ENCODE measurements around the gene GMPPB.
"Not testable (repeated sequence)": the region's sequence is repeated elsewhere in the genome, so short reads cannot be mapped to it uniquely, and the experiment has no call there.

Gene GMPPB

DNA sequence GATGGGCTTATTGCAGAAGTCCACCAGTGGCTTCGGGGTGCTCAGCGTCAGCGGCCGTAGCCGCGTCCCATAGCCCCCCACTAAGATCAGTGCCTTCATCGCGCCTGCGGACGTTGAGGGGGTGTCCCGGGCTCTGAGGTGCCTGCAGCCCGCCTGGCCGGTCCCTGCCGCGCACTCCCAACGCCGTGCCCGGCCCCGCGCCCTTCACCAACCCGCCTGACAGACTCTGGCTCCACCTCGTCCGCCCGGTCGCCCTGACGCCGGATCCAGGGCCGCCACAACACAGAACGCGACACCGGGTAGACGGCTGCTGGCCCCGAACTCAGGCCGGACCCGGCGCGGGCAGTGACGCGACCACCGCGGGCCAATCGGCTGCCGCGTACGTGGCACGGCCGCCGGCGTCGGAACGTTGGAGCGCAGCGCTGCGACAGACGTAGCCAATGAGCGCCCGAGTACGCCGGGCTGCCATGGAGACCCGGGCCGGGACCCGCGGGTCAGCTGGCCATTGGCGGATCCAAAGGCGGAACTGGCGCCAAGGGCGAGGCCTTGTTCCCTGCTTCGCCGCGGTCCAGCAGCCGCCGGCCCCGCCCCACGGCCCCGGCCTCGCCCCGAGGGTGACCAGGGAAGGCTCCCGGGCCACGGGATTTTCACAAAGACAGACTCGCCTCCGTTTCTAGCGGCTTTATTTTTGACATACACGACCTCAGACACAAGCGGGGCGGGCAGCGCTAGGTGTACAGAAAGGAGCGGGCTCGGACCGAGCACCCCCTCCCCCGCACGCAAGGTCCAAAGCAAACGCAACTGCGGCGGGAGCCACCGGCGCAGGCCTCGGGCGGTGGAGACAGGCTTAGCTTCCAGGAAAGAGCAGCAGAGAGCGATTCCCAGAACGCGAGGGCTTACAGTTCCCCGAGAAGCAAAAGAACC, at the start of gene GMPPB:
TSS of gene GMPPB (minus strand) at position 324 of the 924 bp plus-strand sequence. CDS start at position 99, 225 bp downstream.
- peak; percentile 88 for DNase-seq

DNA sequence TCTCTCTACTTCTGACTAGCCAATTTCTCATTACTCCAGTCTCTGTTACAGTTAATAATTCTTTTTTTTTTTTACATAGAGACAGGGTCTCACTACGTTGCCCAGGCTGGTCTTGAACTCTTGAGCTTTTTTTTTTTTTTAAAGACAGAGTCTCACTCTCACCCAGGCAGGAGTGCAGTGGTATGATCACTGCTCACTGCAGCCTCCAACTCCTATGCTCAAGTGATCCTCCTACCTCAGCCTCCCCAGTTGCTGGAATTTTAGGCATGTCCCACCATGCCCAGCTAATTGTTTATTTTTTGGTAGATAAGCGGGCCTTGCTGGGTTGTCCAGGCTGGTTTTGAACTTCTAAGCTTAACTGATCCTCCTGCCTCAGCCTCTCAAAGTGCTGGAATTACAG, 49.0 kb upstream of the GMPPB start:
- DNase-seq, result no peak

DNA sequence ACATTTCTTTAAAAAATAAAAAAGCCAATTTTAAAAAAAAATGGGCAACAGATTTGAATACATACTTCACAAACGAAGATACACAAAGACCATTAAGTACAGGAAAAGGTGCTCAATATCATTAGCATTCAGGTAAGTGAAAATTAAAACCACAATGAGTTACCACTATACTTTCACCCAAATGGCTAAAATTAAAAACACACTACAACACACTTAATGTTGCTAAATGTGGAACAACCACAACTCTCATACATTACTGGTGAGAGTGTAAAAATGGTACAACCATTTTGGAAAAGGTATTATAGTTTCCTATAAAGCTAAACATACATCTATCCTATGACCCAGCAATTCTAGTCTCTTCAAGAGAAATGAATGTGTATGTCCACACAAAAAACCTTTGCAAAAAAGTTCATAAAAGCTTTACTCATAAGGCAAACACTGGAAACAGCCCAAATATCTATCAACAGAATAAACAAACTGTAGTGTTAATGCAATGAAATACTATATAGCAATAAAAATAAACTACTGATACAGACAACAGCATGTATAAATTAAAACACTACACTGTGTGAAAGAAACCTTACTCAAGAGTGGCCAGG, 47.7 kb upstream of the GMPPB start:
- DNase-seq, result no peak

DNA sequence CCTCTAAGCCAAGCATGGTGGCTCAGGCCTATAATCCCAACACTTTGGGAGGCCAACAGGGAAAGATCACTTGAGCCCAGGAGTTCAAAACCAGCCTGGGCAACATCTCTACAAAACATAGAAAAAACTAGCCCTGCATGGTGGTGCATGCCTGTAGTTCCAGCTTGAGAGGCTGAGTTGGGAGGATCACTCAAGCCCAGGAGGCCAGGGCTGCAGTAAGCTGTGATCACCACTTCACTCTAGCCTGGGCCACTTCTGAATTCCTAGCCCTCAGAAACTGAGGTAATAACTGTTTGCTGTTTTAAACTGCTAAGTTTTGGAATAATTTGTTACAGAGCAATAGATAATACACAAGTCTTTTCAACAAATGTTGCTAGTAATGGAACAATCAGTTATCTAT, 46.2 kb upstream of the GMPPB start:
- DNase-seq, result no peak

DNA sequence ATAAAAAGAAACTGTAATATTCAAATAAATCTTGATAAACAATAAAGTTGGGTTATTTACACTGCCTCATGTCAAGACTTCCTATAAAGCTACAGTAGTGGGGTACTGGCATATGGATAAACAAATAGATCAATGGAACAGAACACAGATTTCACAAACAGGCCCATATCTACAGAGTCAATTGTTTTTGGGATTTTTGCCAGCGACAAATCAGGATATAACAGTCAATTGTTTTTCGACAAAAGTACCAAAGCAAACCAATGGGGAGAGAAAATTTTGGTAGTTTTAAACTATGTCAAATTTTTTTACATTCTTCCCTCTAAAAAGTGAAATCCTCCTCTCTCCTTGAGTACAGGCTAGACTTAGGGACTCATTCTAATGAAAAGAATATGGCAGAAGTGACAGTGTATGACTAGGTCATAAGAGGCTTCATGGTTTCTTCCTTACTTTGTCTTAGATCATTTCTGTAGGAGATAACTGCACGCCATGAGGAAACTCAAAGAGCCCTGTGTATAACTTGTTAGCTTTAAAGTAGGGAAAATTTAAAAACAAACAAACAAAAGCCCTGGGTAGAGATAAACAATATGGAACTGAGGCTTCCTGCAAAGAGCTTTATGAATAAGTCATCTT, 45.6 kb upstream of the GMPPB start:
- DNase-seq, result no peak

DNA sequence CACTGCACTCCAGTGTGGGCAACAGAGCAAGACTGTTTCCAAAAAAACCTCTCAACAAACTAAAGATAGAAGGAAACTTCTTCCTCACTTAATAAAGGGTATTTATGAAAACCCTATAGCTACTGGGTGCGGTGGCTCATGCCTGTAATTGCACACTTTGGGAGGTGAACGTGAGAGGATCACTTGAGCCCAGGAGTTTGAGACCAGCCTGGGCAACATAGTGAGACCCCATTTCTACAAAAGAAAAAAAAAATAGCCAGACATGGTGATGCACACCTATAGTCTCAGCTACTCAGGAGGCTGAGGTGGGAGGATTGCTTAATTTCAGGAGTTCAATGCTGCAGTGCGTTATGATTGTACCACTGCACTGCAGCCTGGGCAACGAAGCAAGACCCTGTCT, 40.2 kb upstream of the GMPPB start:
- no peak for DNase-seq

DNA sequence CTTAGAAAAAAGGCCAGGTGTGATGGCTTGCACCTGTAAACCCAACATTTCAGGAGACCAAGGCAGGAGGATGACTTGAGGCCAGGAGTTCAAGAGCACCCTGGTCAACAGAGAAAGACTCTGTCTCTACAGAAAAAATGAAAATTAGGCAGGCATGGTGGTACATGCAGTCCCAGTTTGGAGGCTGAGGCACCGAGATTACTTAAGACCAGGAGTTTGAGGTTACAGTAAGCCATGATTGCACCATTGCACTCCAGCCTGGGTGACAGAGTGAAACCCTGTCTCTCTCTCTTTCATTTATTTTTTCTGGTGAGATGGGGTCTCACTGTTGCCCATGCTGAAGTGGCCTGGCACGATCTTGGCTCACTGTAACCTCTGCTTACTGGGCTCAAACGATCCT, 37.9 kb upstream of the GMPPB start:
- no peak for DNase-seq

DNA sequence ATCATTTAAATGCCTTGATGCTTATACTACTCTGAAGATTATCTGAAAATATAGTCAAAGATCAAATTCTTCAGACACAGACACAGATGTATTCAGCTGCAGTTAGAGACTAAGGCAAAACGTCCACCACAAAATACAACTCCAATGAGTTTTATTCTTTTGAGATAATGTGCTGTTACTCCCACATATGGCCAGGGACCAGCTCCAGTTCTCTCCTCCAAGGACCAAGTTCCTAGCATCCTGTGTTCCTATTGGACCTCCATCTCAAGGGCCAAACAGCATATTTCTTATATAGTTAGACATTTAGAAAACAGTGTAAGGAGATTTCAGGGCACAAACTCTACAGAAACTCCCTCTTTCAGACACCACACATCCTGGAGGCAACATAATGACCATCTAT, 35.5 kb upstream of the GMPPB start:
- no peak for DNase-seq

DNA sequence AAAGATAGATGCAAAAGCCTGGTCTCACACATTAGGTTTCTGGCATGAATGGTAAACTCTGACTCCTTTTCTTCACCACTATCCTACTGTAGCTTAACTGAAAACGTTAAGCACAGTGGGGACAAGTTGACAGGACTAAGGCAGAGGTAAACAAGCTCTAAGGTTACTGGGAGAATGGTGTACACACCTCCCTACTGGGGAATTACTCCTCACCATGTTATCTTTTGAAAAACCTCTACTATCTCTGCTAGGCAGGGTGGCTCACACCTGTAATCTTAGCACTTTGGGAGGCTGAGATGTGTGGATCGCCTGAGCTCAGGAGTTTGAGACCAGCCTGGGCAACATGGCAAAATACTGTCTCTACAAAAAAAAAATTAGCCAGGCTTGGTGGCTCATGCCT, 33.4 kb upstream of the GMPPB start:
- no peak for DNase-seq

DNA sequence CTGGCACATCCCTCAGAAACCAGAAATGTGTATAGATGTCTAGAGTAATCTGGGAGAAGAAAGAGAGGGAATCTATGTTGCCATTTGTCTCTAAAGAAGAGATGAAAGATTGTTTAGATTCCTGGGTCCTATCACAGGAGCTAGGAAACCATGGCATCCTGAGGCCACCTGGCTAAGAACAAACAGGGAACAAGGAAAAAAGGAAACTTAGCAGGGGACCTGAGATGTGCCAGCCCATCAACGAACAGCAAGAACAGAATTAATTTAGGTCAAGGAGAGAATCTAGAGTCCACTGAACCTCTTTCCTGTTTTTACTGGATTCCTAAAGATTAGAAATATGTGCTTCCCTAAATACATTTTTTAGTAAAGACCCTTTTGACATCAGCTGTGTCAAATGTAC, 32.3 kb upstream of the GMPPB start:
- no peak for DNase-seq

DNA sequence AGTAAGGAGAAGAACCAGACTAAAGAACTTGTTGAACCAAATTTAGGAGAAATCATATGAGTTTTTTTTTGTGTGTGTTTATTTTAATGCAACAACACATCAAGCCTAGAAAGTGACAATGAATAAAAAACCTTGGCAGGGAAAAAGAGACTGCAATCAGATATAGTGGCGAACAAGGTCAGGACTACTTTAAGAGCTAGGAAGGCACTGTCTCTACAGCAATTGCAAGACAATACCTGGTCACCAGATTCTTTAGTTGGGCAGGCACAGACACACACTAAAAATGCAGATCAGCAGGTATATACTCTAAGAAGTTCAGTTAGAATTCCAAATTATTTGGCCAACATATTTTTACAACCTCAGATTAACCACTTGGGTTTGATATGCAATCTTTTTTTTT, 30.8 kb upstream of the GMPPB start:
- DNase-seq, result no peak

DNA sequence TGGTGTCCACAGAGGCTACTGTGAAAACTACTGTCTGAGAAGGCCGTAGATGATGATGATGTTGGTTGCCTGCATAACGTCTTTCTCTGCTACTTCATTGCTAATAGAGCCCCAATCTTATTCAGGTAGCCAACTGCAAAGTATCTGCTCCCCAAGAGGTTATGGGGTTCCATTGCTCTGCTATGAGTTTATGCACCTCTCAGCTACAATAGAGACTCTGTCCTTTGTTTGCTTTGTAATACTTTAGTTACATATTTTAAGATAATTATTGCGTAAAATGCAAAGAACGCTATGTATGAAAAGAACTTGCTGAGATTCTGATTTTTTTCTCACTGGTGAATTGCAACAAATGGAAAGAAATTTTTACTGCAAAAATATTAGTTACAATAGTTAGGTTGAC, 27.8 kb upstream of the GMPPB start:
- no peak for DNase-seq

DNA sequence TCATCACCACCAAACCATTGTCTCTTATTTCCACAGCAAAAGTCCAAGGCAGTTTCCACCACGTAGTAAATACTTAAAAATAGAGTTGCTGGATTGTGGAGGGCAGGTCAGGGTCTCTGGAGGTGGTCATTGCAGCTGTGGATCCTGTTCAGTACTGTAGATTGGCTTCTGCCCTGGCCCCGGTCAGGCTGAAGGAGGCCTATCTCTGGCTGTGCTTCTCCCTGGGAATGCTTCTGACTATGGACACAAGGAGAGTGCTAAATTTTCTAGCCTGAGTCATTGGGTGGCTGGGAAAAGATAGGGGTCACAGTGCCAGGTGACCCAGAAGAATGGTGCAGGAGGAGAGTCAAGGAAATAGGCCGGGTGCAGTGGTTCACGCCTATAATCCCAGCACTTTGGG, 26.3 kb upstream of the GMPPB start:
- no peak for DNase-seq

DNA sequence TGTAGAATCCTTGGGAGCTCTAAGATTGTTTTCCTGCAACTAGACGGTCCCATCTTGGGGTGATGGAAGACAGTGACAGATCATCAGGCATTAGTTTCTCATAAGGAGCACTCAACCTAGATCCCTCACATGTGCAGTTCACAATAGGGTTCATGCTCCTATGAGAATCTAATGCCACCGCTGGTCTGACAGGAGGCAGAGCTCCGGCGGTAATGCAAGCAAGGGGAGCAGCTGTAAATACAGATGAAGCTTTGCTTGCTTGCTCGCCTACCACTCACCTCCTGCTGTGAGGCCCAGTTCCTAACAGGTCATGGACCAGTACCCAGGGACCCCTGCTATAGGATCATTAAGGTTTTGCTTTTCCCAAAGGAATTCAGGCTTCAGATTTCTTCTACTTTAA, 25.1 kb upstream of the GMPPB start:
- DNase-seq, result not testable (repeated sequence)

DNA sequence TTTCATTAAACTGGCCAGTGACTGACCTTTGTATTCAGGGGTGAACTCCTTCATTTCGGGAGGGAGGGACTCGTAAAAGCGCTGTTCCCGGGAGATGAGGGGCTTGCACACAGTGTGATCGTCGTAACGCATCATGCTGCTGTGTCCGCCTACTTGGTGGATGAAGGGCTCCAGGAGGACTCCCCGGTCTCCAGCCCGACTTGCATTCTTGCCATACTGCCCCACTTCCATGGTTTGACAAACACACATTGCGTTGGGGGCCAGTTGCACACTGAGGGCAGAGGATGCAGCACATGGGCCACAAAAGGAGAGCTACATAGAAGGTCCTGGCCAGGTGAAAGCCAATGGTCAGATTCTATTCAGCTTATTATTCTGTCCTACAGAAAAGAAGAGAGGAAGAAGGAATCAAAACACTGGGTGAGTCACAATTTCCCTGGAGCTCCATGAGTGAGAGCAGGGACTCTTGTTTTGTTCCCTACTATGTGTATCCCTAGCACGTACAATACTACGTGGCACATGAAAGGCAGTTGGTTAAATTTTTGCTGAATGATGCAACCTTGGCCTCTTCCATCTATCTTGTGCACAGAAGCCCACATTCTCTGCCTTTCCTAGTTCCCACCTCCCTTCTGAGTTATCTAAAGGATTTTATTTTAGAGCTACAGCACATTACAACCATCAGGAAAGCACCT, 24.2 kb upstream of the GMPPB start:
- no peak for DNase-seq

DNA sequence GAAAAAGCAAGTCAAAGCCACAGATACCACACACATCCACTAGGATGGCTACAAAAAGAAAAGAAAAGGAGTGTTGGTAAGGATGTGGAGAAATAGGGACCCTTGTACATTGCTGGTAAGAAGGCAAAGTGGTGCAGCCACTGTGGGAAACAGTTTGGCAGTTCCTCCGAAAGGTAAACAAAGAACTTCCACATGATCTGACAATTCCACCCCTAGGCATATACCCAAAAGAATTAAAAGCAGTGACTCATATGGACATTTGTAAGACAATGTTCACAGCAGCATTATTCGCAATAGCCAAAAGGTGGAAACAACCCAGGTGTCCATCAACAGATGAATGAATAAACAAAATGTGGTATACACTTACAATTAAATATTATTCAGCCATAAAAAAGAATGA, 22.2 kb upstream of the GMPPB start:
- DNase-seq, result no peak

DNA sequence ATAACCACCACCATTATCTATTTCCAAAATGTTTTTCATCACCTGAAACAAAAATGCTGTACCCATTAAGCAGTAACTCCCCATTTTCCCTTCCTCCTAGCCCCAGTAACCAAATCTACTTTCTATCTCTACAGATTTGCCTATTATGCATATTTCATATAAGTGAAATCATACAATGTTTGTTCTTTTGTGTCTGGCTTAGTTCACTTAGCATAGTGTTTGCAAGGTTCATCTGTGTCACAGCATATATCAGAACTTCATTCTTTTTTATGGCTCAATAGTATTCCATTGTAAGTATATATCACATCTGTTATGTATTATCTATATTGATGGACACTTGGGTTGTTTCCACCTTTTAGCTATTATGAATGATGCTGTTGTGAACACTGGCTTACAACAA, 16.7 kb upstream of the GMPPB start:
- no peak for DNase-seq

DNA sequence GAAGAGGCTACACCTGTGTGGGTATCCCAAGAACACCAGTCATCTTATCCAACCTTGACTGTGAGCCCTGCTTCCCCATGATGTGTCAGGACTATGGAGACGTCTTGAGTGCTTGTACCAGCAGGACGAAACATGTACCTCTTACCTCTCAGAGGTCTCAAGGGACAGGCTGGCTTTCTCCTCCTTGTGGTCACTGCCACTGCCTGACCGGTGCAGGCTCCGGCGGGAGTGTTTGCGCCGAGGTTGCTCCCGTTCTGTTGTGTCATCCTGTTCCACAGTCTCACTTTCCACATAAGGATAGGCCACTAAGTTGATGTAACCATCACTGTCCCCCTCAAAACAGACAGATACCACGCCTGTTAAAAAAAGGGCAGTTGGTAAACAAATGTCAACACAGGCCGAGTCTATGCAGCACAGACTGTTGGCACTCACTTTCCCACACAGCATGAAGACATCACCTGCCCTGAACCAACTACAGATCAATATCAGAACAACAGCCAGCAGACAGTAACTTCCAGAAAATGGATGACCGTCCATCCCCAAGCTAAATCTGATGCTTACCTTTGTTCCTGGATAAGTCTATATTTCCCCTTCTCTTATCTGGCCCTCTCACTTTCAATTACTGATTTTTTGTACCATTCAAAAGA, 14.4 kb upstream of the GMPPB start:
- DNase-seq, result no peak

DNA sequence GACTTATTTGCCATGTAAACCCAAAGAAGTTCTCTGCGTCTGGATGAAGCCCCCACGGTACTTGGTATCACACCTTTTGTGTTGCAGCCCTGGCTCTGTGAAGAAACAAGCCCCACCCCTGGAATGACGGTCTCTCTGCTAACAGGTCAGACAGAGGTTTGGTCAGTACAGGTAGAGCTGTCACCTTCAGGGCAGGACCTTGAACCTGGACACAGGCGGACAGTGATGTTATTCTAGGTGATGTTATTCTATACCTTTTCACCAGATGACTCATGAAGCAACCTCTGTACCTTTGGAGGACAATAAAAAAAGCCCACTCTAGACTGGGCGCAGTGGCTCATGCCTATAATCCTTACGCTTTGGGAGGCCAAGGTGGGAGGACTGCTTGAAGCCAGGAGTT, 11.0 kb upstream of the GMPPB start:
- DNase-seq, result no peak

DNA sequence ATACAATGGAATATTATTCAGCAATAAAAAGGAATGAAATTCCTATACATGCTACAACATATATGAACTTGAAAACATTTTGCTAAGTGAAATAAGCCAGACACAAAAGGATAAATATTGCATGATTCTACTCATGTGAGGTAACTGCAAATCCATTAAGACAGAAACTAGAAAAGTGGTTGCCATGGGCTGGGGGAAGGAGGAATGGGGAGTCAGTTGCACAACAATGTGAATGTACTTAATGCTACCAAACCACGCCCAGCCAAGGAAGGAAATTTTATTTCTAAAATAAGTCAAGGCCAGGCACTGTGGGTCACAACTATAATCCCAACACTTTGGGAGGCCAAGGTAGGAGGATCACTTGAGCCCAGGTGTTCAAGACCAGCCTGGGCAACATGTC, 9.8 kb upstream of the GMPPB start:
- no peak for DNase-seq

DNA sequence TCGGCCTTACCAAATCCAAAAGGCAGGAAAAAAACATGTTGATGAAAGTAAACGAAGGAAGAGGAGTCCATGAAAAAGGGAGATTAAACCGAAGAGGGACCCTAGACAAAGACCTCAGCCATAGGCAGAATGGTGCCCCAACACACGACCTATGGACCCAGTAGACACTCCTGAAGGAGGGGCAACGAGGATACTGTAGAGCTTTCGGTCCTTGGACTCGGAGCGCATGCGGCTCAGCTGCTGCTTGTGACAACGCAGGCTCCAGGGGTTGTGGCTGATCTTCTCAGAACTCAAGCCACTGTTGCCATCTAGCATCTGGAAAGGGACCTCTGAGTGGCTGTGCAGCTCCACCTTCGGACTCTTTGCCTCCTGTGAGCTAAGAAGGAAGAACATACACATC, 8.8 kb upstream of the GMPPB start:
- DNase-seq, result no peak

DNA sequence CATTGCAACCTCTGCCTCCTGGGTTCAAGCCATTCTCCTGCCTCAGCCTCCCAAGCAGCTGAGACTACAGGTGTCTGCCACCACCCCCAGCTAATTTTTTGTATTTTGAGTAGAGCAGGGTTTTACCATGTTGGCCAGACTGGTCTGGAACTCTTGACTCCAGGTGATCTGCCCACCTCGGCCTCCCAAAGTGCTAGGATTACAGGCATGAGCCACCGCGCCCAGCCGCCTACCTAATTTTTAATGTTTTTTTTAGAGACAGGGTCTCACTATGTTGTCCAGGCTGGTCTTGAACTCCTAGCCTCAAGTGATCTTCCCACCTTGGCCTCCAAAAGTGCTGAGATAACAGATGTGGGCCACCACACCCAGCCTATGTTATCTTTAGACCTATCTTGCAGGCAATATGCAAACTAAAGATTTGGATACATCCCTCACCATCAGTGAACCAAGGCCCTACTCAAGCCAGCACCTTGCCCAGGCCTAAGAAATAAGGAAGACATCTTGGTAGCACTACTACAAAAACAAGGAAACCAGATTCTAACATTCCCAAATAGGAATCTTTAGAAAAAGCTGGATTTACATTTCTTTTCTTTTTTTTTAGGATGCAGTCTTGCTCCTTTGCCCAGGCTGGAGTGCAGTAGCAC, 6.3 kb upstream of the GMPPB start:
- DNase-seq, result no peak
